ENCODE results near the gene ISL2. TPM values are rescaled to one million over a fixed set of nuclear protein-coding genes. Genes with fewer than 3 reads are reported as not detected.

The ISL2 gene
- polyA plus RNA-seq, 3 donors = 0.40 to 2.3 (median 0.52) TPM

DNA sequence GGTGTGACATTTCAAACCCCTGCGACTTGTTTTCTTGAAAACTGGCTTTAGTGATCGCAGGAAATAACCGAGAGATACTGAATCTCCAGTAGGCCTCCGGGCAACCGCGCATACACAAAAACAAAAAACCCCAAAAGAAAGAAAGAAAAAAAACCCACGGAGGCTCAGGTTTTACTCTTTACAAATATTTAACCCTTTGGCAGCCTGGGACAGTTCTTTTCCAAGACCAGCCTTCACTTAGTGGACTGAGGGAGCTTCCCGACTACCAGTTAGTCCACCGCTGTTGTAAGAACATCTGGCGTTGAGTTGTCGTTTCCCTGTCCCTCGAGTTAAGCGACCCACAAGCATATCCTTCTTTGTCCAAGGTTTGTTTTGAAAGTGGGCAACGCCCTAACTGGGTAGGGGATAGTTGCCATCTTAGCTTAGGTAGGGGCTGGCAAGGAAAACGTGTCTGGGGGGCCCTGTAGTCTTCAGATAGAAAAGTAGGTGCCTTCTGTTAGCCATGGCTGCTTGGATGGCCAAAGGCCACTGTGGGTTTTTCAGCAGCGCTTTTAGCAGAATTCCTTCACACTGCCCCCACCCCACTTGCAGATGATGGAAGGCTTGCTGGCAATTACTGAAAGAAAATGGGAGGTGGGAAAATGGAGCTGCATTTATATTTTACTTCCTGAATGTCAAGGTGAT, 6.9 kb downstream of the ISL2 start:
- Histone ChIP-seq H3K36me3 (replicated peaks in 1 of 2; ENCODE audit: control insufficient read depth in 1 of 2, insufficient read depth in 2 of 2, low read length in 2 of 2) (no peaks in the 10 kb centered on the region), H3K4me2 (replicated peaks; ENCODE audit: extremely low read depth, low read length, poor library complexity, severe bottlenecking) (peak overlapping the region; percentile 42), H3K9ac (ENCODE audit: insufficient read depth, low read length, poor library complexity, severe bottlenecking) (no peak overlapping the region), H2AFZ (ENCODE audit: insufficient read depth, low read depth, low read length, poor library complexity, severe bottlenecking) (no peak overlapping the region), H3K4me1 (ENCODE audit: control insufficient read depth in 1 of 2, insufficient read depth in 2 of 2, low read length in 2 of 2) (peaks cover 65 to 74% of the 10 kb centered on the region in 2 donors), H3K27ac (ENCODE audit: low read depth in 1 of 2, low read length in 2 of 2) (no peak overlapping the region), H3K9me3 (replicated peaks in 1 of 2; ENCODE audit: control insufficient read depth in 1 of 2, insufficient read depth in 1 of 2, low read length in 2 of 2) (peaks cover 7 to 50% of the 10 kb centered on the region in 2 donors), H4K20me1 (ENCODE audit: insufficient read depth, low read length) (peaks cover 44% of the 10 kb centered on the region), H3K4me3 (replicated peaks in 1 of 3; ENCODE audit: low read depth in 2 of 3, low read length in 3 of 3) (no peak overlapping the region), H3K27me3 (ENCODE audit: control insufficient read depth in 2 of 2, insufficient read depth in 2 of 2, low read length in 2 of 2) (peaks cover 81 to 96% of the 10 kb centered on the region in 2 donors), H3K79me2 (ENCODE audit: insufficient read depth, low read length) (no peaks in the 10 kb centered on the region)
- TF ChIP-seq, protein P1, sequence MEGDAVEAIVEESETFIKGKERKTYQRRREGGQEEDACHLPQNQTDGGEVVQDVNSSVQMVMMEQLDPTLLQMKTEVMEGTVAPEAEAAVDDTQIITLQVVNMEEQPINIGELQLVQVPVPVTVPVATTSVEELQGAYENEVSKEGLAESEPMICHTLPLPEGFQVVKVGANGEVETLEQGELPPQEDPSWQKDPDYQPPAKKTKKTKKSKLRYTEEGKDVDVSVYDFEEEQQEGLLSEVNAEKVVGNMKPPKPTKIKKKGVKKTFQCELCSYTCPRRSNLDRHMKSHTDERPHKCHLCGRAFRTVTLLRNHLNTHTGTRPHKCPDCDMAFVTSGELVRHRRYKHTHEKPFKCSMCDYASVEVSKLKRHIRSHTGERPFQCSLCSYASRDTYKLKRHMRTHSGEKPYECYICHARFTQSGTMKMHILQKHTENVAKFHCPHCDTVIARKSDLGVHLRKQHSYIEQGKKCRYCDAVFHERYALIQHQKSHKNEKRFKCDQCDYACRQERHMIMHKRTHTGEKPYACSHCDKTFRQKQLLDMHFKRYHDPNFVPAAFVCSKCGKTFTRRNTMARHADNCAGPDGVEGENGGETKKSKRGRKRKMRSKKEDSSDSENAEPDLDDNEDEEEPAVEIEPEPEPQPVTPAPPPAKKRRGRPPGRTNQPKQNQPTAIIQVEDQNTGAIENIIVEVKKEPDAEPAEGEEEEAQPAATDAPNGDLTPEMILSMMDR (IDR thresholded peaks at IDR 0.05) = no peak
- Mint-ChIP-seq H3K27me3 (ENCODE audit: low read depth in 3 of 3) (peaks cover 87 to 99% (median 91%) of the 10 kb centered on the region in 3 donors), H3K36me3 (peaks cover 26 to 40% of the 10 kb centered on the region in 2 donors), H3K4me1 (peaks cover 62% of the 10 kb centered on the region), H3K27ac (no peak overlapping the region), H3K9me3 (peaks cover 0 to 62% (median 39%) of the 10 kb centered on the region in 7 donors), H3K4me3 (peak overlapping the region in 1 of 2 donors; percentile 78)
- DNase-seq = no peak
- WGBS (ENCODE audit: insufficient coverage) = 14% methylated on average over 8 of the region's 16 CpGs
- intact Hi-C loops (cut with micrococcal nuclease) = no loop called here

- H3K4me1 ChIP-seq (ENCODE audit: control insufficient read depth in 1 of 2, insufficient read depth in 2 of 2, low read length in 2 of 2) = peaks cover 49 to 58% of the 10 kb centered on the region in 2 donors
Measured at GRCh38 chr15:76344893-76345582, 8.5 kb downstream of the ISL2 start.

More at GRCh38 chr15:76344893-76345582, 8.5 kb downstream of the ISL2 start:
- Histone ChIP-seq H4K20me1 (ENCODE audit: insufficient read depth, low read length) (peaks cover 38% of the 10 kb centered on the region), H3K27ac (ENCODE audit: low read depth in 1 of 2, low read length in 2 of 2) (no peak overlapping the region), H3K79me2 (ENCODE audit: insufficient read depth, low read length) (no peaks in the 10 kb centered on the region), H3K27me3 (ENCODE audit: control insufficient read depth in 2 of 2, insufficient read depth in 2 of 2, low read length in 2 of 2) (peaks cover 76 to 91% of the 10 kb centered on the region in 2 donors), H3K36me3 (replicated peaks in 1 of 2; ENCODE audit: control insufficient read depth in 1 of 2, insufficient read depth in 2 of 2, low read length in 2 of 2) (no peaks in the 10 kb centered on the region), H3K9me3 (replicated peaks in 1 of 2; ENCODE audit: control insufficient read depth in 1 of 2, insufficient read depth in 1 of 2, low read length in 2 of 2) (peaks cover 7 to 50% of the 10 kb centered on the region in 2 donors), H3K9ac (ENCODE audit: insufficient read depth, low read length, poor library complexity, severe bottlenecking) (no peak overlapping the region), H3K4me3 (replicated peaks in 1 of 3; ENCODE audit: low read depth in 2 of 3, low read length in 3 of 3) (no peak overlapping the region), H3K4me2 (replicated peaks; ENCODE audit: extremely low read depth, low read length, poor library complexity, severe bottlenecking) (peak overlapping the region; percentile 95), H2AFZ (ENCODE audit: insufficient read depth, low read depth, low read length, poor library complexity, severe bottlenecking) (no peak overlapping the region)
- no peak overlapping the region for H3K27ac Mint-ChIP-seq
- H3K36me3 Mint-ChIP-seq = peaks cover 26 to 45% of the 10 kb centered on the region in 2 donors
- 4% methylated on average over 2 of the region's 3 CpGs for WGBS (ENCODE audit: insufficient coverage)
- H3K9me3 Mint-ChIP-seq = peaks cover 0 to 46% (median 31%) of the 10 kb centered on the region in 7 donors
- H3K4me1 Mint-ChIP-seq = peaks cover 46% of the 10 kb centered on the region
- TF ChIP-seq, protein P1 (IDR thresholded peaks at IDR 0.05) = no peak
- DNase-seq = no peak
- intact Hi-C loops (cut with micrococcal nuclease) = no loop called here
- peak overlapping the region in 1 of 2 donors; percentile 90 for H3K4me3 Mint-ChIP-seq
- peaks cover 79 to 90% (median 82%) of the 10 kb centered on the region in 3 donors for H3K27me3 Mint-ChIP-seq (ENCODE audit: low read depth in 3 of 3)
